GM12864 (cell line): ENCODE measurements around the gene MED15.
A peak's percentile ranks its signal among the peaks of the same experiment; 100 is the strongest.

Experiments used
- DNase-seq: peaks from one replicate; pipeline ENCODE4 v3.0.0-alpha.2; 2011; ENCODE audit warnings: low read depth
- H3K4me3 ChIP-seq: 2 replicates; pipeline ENCODE4 v1.5.1; 2011; ENCODE audit warnings: mild to moderate bottlenecking, low read depth, low read length, control low read depth
- CTCF ChIP-seq: IDR thresholded peaks from 2 replicates; pipeline ENCODE4 v1.5.1; 2011; ENCODE audit warnings: low read depth, mild to moderate bottlenecking, moderate library complexity, low read length, control low read depth, inconsistent platforms; ENCODE audit errors: missing control alignments

MED15 gene

GRCh38 chr22:20508815-20509271 lies 1.4 kb downstream of the MED15 start:
- no peak for DNase-seq
- TF ChIP-seq CTCF = no peak
- H3K4me3 ChIP-seq = peak overlapping the region; percentile 82

- H3K4me3 ChIP-seq = peak overlapping the region; percentile 82
- no peak for TF ChIP-seq CTCF
- DNase-seq = no peak
Measured at GRCh38 chr22:20509344-20510047, 2.1 kb downstream of the MED15 start.

- DNase-seq = no peak
- H3K4me3 ChIP-seq = no peak overlapping the region
- TF ChIP-seq CTCF = no peak
Measured at GRCh38 chr22:20510811-20511577, 3.6 kb downstream of the MED15 start.

- H3K4me3 ChIP-seq = no peak overlapping the region
- no peak for TF ChIP-seq CTCF
- no peak for DNase-seq
Measured at GRCh38 chr22:20511578-20512229, 4.3 kb downstream of the MED15 start.

GRCh38 chr22:20514658-20515406 lies 7.4 kb downstream of the MED15 start:
- no peak for TF ChIP-seq CTCF
- no peak for DNase-seq
- no peak overlapping the region for H3K4me3 ChIP-seq

GRCh38 chr22:20516399-20516798 lies 9.0 kb downstream of the MED15 start:
- no peak for TF ChIP-seq CTCF
- H3K4me3 ChIP-seq = no peak overlapping the region
- DNase-seq = no peak
